CD8-positive, alpha-beta memory T cell (primary cell): ENCODE data around the gene CSNK1D. TPM values are rescaled to one million over a fixed set of nuclear protein-coding genes. Genes with fewer than 3 reads are reported as not detected.

Source experiments
- CTCF ChIA-PET: fragments of 350-600 bp; sonication (Branson Sonifier 250); formaldehyde crosslinking; loops from one replicate; lab custom pipeline; 2021; ENCODE audit warnings: antibody characterized with exemption; lab: Charles Lee
- POLR2A ChIA-PET: fragments of 350-600 bp; sonication (Branson Sonifier 250); formaldehyde crosslinking; loops from one replicate; lab custom pipeline; 2021; ENCODE audit warnings: antibody characterized with exemption; lab: Charles Lee
- DNase-seq, 5 donors: peaks; one replicate each; pipeline versions ENCODE4 v3.0.0 to v3.0.0-alpha.2; 2020 to 2022; ENCODE audit warnings: mixed read lengths in 1 of 5
- H3K27ac ChIP-seq: one replicate; pipeline ENCODE4 v1.7.0; 2013; ENCODE audit warnings: low read depth, mild to moderate bottlenecking, low read length, moderate library complexity
- H3K27me3 ChIP-seq: 2 replicates; pipeline ENCODE4 v1.7.0; 2013; ENCODE audit warnings: low read length, mild to moderate bottlenecking; ENCODE audit not compliant: insufficient read depth, poor library complexity, severe bottlenecking
- H3K36me3 ChIP-seq: 2 replicates; pipeline ENCODE4 v1.7.0; 2013; ENCODE audit warnings: mild to moderate bottlenecking, low read length, moderate library complexity; ENCODE audit not compliant: insufficient read depth
- H3K4me1 ChIP-seq: 2 replicates; pipeline ENCODE4 v1.7.0; 2013; ENCODE audit warnings: mild to moderate bottlenecking, low read length, moderate library complexity; ENCODE audit not compliant: insufficient read depth
- H3K4me3 ChIP-seq: 2 replicates; pipeline ENCODE4 v1.7.0; 2013; ENCODE audit warnings: mild to moderate bottlenecking, low read length
- H3K9me3 ChIP-seq: 2 replicates; pipeline ENCODE4 v1.7.0; 2013; ENCODE audit warnings: mild to moderate bottlenecking, low read length
- H3K27ac Mint-ChIP-seq, 8 donors: one replicate each; pipeline ENCODE4 v1.8.0; 2020 to 2021; ENCODE audit warnings: mixed read lengths in 8 of 8, mild to moderate bottlenecking in 6 of 8, inconsistent platforms in 3 of 8, moderate library complexity in 3 of 8
- H3K27me3 Mint-ChIP-seq, 2 donors: one replicate each; pipeline ENCODE4 v1.8.0; 2020 to 2021; ENCODE audit warnings: mixed read lengths in 2 of 2, mild to moderate bottlenecking in 1 of 2, moderate library complexity in 1 of 2
- H3K36me3 Mint-ChIP-seq, 3 donors: one replicate each; pipeline ENCODE4 v1.8.0; 2020 to 2021; ENCODE audit warnings: mixed read lengths in 3 of 3, inconsistent platforms in 1 of 3, mild to moderate bottlenecking in 1 of 3
- H3K4me1 Mint-ChIP-seq, 3 donors: one replicate each; pipeline ENCODE4 v1.8.0; 2020 to 2021; ENCODE audit warnings: mixed read lengths in 3 of 3, inconsistent platforms in 1 of 3, mild to moderate bottlenecking in 1 of 3
- H3K4me3 Mint-ChIP-seq, 7 donors: one replicate each; pipeline ENCODE4 v1.8.0; 2020 to 2021; ENCODE audit warnings: mixed read lengths in 7 of 7, mild to moderate bottlenecking in 6 of 7, moderate library complexity in 4 of 7, inconsistent platforms in 2 of 7
- H3K9me3 Mint-ChIP-seq, 5 donors: one replicate each; pipeline ENCODE4 v1.8.0; 2020 to 2022; ENCODE audit warnings: mixed read lengths in 5 of 5, mild to moderate bottlenecking in 3 of 5, moderate library complexity in 2 of 5, inconsistent platforms in 1 of 5
- polyA plus RNA-seq: library from polyadenylated mRNA; unstranded; fragments of 300-500 nt; fragmentation: Illumina TruSeq; gene quantifications from one replicate; pipeline ENCODE4 v1.2.3, GENCODE V29; 2021
- total RNA-seq, 2 experiments: library from RNA; stranded (reverse); gene quantifications; one replicate each; pipeline ENCODE4 v1.2.3, GENCODE V29; 2021

Gene CSNK1D
- total and polyA plus RNA-seq, 3 experiments from 2014 or later = 74.6 to 141 (median 129) TPM

- H3K4me1 ChIP-seq = peaks cover 38% of the 10 kb centered on the region
- Mint-ChIP-seq H3K9me3 (peaks cover 0 to 4% (median 0%) of the 10 kb centered on the region in 5 donors), H3K27me3 (no peaks in the 10 kb centered on the region), H3K4me3 (peak overlapping the region in 1 of 7 donors; percentile 4), H3K36me3 (peaks cover 3 to 62% (median 8%) of the 10 kb centered on the region in 3 donors), H3K4me1 (peaks cover 25 to 71% (median 32%) of the 10 kb centered on the region in 3 donors), H3K27ac (peak overlapping the region in 5 of 8 donors; percentile 47 to 71 (median 64))
- peak overlapping the region; percentile 70 for H3K27ac ChIP-seq
- H3K4me3 ChIP-seq = no peak overlapping the region
- peak in 1 of 5 donors; percentile 47 for DNase-seq
- peaks cover 37% of the 10 kb centered on the region for H3K36me3 ChIP-seq
- no peaks in the 10 kb centered on the region for H3K9me3 ChIP-seq
- CTCF ChIA-PET = interaction anchor here (1.1 kb wide), 1 partner anchor 76 kb away, joined by 4 read pairs; the partner anchor contains the start of gene CD7
- no peaks in the 10 kb centered on the region for H3K27me3 ChIP-seq
- POLR2A ChIA-PET = no interaction called here
Measured at GRCh38 chr17:82241183-82241925, 32.1 kb downstream of the CSNK1D start.

GRCh38 chr17:82240506-82241182 lies 32.9 kb downstream of the CSNK1D start:
- CTCF ChIA-PET = interaction anchor here (0.9 kb wide), 1 partner anchor 66 kb away, joined by 3 read pairs; no protein-coding TSS in a partner anchor
- Mint-ChIP-seq H3K4me1 (peaks cover 26 to 74% (median 32%) of the 10 kb centered on the region in 3 donors), H3K9me3 (peaks cover 0 to 4% (median 0%) of the 10 kb centered on the region in 5 donors), H3K36me3 (peaks cover 3 to 55% (median 8%) of the 10 kb centered on the region in 3 donors), H3K4me3 (no peak overlapping the region), H3K27ac (peak overlapping the region in 6 of 8 donors; percentile 23 to 71 (median 50)), H3K27me3 (no peaks in the 10 kb centered on the region)
- Histone ChIP-seq H3K4me1 (peaks cover 43% of the 10 kb centered on the region), H3K4me3 (no peak overlapping the region), H3K27me3 (no peaks in the 10 kb centered on the region), H3K27ac (peak overlapping the region; percentile 70), H3K9me3 (no peaks in the 10 kb centered on the region), H3K36me3 (peaks cover 30% of the 10 kb centered on the region)
- POLR2A ChIA-PET = no interaction called here
- peak in 1 of 5 donors; percentile 42 for DNase-seq

GRCh38 chr17:82239926-82240505 lies 33.5 kb downstream of the CSNK1D start:
- no peaks in the 10 kb centered on the region for H3K9me3 ChIP-seq
- peaks cover 0 to 4% (median 0%) of the 10 kb centered on the region in 5 donors for H3K9me3 Mint-ChIP-seq
- no peaks in the 10 kb centered on the region for H3K27me3 ChIP-seq
- H3K4me1 Mint-ChIP-seq = peaks cover 26 to 76% (median 32%) of the 10 kb centered on the region in 3 donors
- peak in 1 of 5 donors; percentile 45 for DNase-seq
- H3K27me3 Mint-ChIP-seq = no peaks in the 10 kb centered on the region
- H3K36me3 ChIP-seq = peaks cover 24% of the 10 kb centered on the region
- CTCF ChIA-PET = interaction anchor here (0.9 to 1.9 kb wide), 2 partner anchors 34 to 67 kb away, joined by 3 to 7 read pairs; no protein-coding TSS in a partner anchor
- H3K27ac ChIP-seq = peak overlapping the region; percentile 70
- peaks cover 43% of the 10 kb centered on the region for H3K4me1 ChIP-seq
- H3K4me3 ChIP-seq = no peak overlapping the region
- H3K36me3 Mint-ChIP-seq = peaks cover 3 to 48% (median 8%) of the 10 kb centered on the region in 3 donors
- POLR2A ChIA-PET = no interaction called here
- H3K4me3 Mint-ChIP-seq = no peak overlapping the region
- peak overlapping the region in 5 of 8 donors; percentile 21 to 81 (median 65) for H3K27ac Mint-ChIP-seq

GRCh38 chr17:82239401-82239925 lies 34.0 kb downstream of the CSNK1D start:
- Mint-ChIP-seq H3K27me3 (no peaks in the 10 kb centered on the region), H3K27ac (peak overlapping the region in 5 of 8 donors; percentile 36 to 86 (median 70)), H3K4me3 (peak overlapping the region in 5 of 7 donors; percentile 6 to 32 (median 24)), H3K36me3 (peaks cover 1 to 43% (median 6%) of the 10 kb centered on the region in 3 donors), H3K9me3 (peaks cover 0 to 4% (median 0%) of the 10 kb centered on the region in 5 donors), H3K4me1 (peaks cover 25 to 74% (median 30%) of the 10 kb centered on the region in 3 donors)
- H3K4me3 ChIP-seq = no peak overlapping the region
- POLR2A ChIA-PET = no interaction called here
- DNase-seq = peak in 1 of 5 donors; percentile 43
- H3K9me3 ChIP-seq = no peaks in the 10 kb centered on the region
- CTCF ChIA-PET = interaction anchor here (0.9 to 1.9 kb wide), 2 partner anchors 34 to 67 kb away, joined by 3 to 7 read pairs; no protein-coding TSS in a partner anchor
- H3K27me3 ChIP-seq = no peaks in the 10 kb centered on the region
- H3K36me3 ChIP-seq = peaks cover 18% of the 10 kb centered on the region
- H3K27ac ChIP-seq = peak overlapping the region; percentile 70
- peaks cover 43% of the 10 kb centered on the region for H3K4me1 ChIP-seq

GRCh38 chr17:82238472-82239201 lies 34.9 kb downstream of the CSNK1D start:
- Histone ChIP-seq H3K4me3 (peak overlapping the region; percentile 58), H3K9me3 (no peaks in the 10 kb centered on the region), H3K36me3 (peaks cover 10% of the 10 kb centered on the region), H3K4me1 (peaks cover 43% of the 10 kb centered on the region), H3K27ac (peak overlapping the region; percentile 59), H3K27me3 (no peaks in the 10 kb centered on the region)
- peak overlapping the region; percentile 24 to 93 (median 78) for H3K4me3 Mint-ChIP-seq
- peaks cover 22 to 67% (median 24%) of the 10 kb centered on the region in 3 donors for H3K4me1 Mint-ChIP-seq
- H3K36me3 Mint-ChIP-seq = peaks cover 0 to 35% (median 0%) of the 10 kb centered on the region in 3 donors
- peak overlapping the region; percentile 59 to 93 (median 88) for H3K27ac Mint-ChIP-seq
- DNase-seq = peak; percentile 58 to 78 (median 67)
- H3K9me3 Mint-ChIP-seq = peaks cover 0 to 2% (median 0%) of the 10 kb centered on the region in 5 donors
- CTCF ChIA-PET = interaction anchor here (1.0 to 4.9 kb wide), 7 partner anchors 9 to 208 kb away, joined by 3 to 71 read pairs (median 4); partner anchors contain the start of gene CD7
- no peaks in the 10 kb centered on the region for H3K27me3 Mint-ChIP-seq
- POLR2A ChIA-PET = interaction anchor here (1.0 kb wide), 2 partner anchors 10 to 26 kb away, joined by 3 to 5 read pairs; partner anchors contain the start of genes CCDC57 and SLC16A3

GRCh38 chr17:82237746-82238471 lies 35.6 kb downstream of the CSNK1D start:
- peak overlapping the region; percentile 59 to 93 (median 89) for H3K27ac Mint-ChIP-seq
- H3K4me3 ChIP-seq = peak overlapping the region; percentile 58
- no peaks in the 10 kb centered on the region for H3K27me3 ChIP-seq
- peaks cover 43% of the 10 kb centered on the region for H3K4me1 ChIP-seq
- no peaks in the 10 kb centered on the region for H3K27me3 Mint-ChIP-seq
- H3K9me3 Mint-ChIP-seq = peaks cover 0 to 2% (median 0%) of the 10 kb centered on the region in 5 donors
- ChIA-PET CTCF (interaction anchor here (1.0 to 4.9 kb wide), 9 partner anchors 8 to 207 kb away, joined by 3 to 71 read pairs (median 5); partner anchors contain the start of genes CD7 and SECTM1), POLR2A (interaction anchor here (1.0 kb wide), 2 partner anchors 9 to 26 kb away, joined by 3 to 5 read pairs; partner anchors contain the start of genes CCDC57 and SLC16A3)
- DNase-seq = no peak
- peak overlapping the region; percentile 59 for H3K27ac ChIP-seq
- peaks cover 3% of the 10 kb centered on the region for H3K36me3 ChIP-seq
- H3K4me3 Mint-ChIP-seq = peak overlapping the region in 5 of 7 donors; percentile 18 to 82 (median 77)
- H3K36me3 Mint-ChIP-seq = peaks cover 0 to 27% (median 0%) of the 10 kb centered on the region in 3 donors
- no peaks in the 10 kb centered on the region for H3K9me3 ChIP-seq
- peaks cover 24 to 71% (median 25%) of the 10 kb centered on the region in 3 donors for H3K4me1 Mint-ChIP-seq
